ENCODE data around the gene ASXL2.

DNA sequence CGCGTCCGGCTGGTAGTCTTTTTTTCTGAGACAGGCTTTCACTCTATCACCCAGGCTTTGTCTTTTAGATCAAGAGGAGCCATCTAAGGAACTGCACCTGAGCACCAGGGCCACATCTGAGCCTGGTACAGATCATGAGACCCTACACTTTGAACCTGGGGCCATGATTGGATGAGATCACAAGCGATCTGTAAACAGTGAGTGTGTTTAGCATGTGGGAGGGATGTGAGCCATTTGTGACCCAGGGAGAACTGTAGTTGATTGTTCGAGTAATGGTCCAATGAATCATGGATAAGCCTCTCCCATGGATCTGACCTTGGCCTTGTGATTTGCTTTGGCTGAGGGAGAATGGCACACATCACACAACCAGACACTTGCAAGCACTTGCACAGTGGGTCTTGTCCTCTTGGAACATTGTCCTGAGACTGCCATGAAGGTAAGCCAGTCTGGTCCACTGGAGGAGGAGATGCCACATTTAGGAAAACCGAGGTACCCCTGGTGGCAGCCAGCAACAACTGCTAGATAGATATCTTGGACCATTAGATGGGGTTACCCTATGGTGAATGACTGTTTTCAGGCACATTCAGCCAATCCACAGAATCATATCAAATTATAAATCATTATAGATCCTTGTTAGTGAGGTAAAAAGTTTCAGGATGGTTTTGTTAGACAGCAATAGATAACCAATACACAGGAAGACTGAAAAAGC lies 185.4 kb downstream of the ASXL2 start:
- TF ChIP-seq, protein P1, sequence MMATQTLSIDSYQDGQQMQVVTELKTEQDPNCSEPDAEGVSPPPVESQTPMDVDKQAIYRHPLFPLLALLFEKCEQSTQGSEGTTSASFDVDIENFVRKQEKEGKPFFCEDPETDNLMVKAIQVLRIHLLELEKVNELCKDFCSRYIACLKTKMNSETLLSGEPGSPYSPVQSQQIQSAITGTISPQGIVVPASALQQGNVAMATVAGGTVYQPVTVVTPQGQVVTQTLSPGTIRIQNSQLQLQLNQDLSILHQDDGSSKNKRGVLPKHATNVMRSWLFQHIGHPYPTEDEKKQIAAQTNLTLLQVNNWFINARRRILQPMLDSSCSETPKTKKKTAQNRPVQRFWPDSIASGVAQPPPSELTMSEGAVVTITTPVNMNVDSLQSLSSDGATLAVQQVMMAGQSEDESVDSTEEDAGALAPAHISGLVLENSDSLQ (IDR thresholded peaks at IDR 0.05), result no peak
- TF ChIP-seq FOXA1 (IDR thresholded peaks at IDR 0.05), result no peak
- no peak for TF ChIP-seq L3MBTL2 (conservative IDR thresholded peaks at IDR 0.05)
- no peak for TF ChIP-seq FOXM1 (IDR thresholded peaks at IDR 0.05; ENCODE audit: borderline replicate concordance)
- TF ChIP-seq HDGF (IDR thresholded peaks at IDR 0.05; ENCODE audit: borderline replicate concordance), result no peak
- no peak for TF ChIP-seq BHLHE40 (IDR thresholded peaks at IDR 0.05; ENCODE audit: borderline replicate concordance)
- TF ChIP-seq ELF4 (IDR thresholded peaks at IDR 0.05), result no peak
- TF ChIP-seq TARDBP (IDR thresholded peaks at IDR 0.05), result no peak
- no peak for TF ChIP-seq ZNF384 (IDR thresholded peaks at IDR 0.05)
- TF ChIP-seq FOXK2 (IDR thresholded peaks at IDR 0.05), result no peak
- no peak for TF ChIP-seq SUZ12 (IDR thresholded peaks at IDR 0.05)
- no peak for TF ChIP-seq ARNT (IDR thresholded peaks at IDR 0.05)
